Bronchial epithelial cell (primary cell): ENCODE data around the gene RPS4Y2. TPM values are rescaled to one million over a fixed set of nuclear protein-coding genes. Genes with fewer than 3 reads are reported as not detected.

ENCODE experiments used
- DNase-seq: peaks from one replicate; pipeline ENCODE4 v3.0.0-alpha.2; 2010; ENCODE audit warnings: low read depth
- FAIRE-seq: peaks from 2 replicates; lab custom pipeline; 2011; peaks lifted over from hg19 to GRCh38; lab: Jason Lieb, UNC
- H3K27me3 ChIP-seq: 2 replicates; pipeline ENCODE4 v1.5.1; 2011; ENCODE audit warnings: low read length; ENCODE audit not compliant: control insufficient read depth, insufficient read depth
- H3K36me3 ChIP-seq: 2 replicates; pipeline ENCODE4 v1.5.1; 2011; ENCODE audit warnings: low read length; ENCODE audit not compliant: control insufficient read depth, insufficient read depth
- H3K4me3 ChIP-seq: 2 replicates; pipeline ENCODE4 v1.5.1; 2011; ENCODE audit warnings: mild to moderate bottlenecking, low read depth, low read length, control low read depth
- CTCF ChIP-seq: IDR thresholded peaks from 2 replicates; pipeline ENCODE4 v1.5.1; 2011; ENCODE audit warnings: mild to moderate bottlenecking, moderate library complexity, low read length, control low read depth, inconsistent platforms; ENCODE audit not compliant: insufficient read depth, severe bottlenecking
- total RNA-seq: library from RNA; depleted of rRNA; stranded (reverse); fragments of >200 nt; gene quantifications from 2 replicates; pipeline ENCODE4 v1.2.1, GENCODE V29; 2014

The RPS4Y2 gene
- total RNA-seq, 1 donor from 2014 or later, result not detected

DNA sequence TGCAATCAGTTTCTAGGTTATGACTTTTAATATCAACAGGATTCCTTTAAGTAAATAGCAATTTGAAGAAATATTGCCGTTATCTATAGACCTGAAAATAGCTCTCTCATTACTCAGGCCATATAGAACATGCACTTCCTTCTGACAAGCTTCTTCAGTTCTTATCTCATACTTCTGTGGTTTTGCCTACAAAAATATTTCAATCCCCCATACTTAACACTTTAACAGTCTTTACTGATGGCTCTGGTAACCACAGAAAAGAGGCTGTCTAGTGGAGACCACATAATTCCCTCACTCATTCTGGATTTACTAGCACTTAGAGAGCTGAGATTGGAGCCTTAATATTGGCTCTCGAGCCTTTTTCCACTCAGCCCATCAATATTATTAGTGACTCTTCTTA, 46.8 kb downstream of the RPS4Y2 start:
- H3K36me3 ChIP-seq, result no peaks in the 10 kb centered on the region
- H3K4me3 ChIP-seq, result no peak overlapping the region
- FAIRE-seq (no peak), DNase-seq (no peak)
- TF ChIP-seq CTCF, result no peak
- H3K27me3 ChIP-seq, result no peaks in the 10 kb centered on the region

DNA sequence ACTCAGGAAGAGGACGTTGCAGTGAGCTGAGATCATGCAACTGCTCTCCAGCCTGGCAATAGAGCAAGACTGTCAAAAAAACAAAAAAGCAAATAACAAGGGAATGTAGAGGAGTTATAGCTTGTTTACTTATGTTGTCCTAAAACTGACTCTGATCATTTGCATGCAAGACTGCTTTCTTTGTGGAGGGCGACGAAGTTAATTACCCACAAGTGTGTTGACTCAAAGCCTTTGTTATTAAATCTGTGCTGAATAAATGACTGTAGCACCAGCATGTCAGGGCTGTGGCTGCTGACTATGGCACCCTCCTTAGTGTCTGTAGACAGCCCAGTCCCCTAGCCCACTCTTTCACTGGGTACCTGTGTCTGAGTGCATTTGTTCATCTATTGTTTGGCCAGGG, 50.3 kb downstream of the RPS4Y2 start:
- H3K36me3 ChIP-seq, result no peaks in the 10 kb centered on the region
- no peak overlapping the region for H3K4me3 ChIP-seq
- FAIRE-seq (no peak), DNase-seq (no peak)
- H3K27me3 ChIP-seq, result no peaks in the 10 kb centered on the region
- no peak for TF ChIP-seq CTCF

GRCh38 chrY:20813459-20813858, 57.6 kb downstream of the RPS4Y2 start:
- no peaks in the 10 kb centered on the region for H3K27me3 ChIP-seq
- TF ChIP-seq CTCF, result no peak
- H3K4me3 ChIP-seq, result no peak overlapping the region
- DNase-seq, result no peak
- FAIRE-seq, result no peak
- no peaks in the 10 kb centered on the region for H3K36me3 ChIP-seq

DNA sequence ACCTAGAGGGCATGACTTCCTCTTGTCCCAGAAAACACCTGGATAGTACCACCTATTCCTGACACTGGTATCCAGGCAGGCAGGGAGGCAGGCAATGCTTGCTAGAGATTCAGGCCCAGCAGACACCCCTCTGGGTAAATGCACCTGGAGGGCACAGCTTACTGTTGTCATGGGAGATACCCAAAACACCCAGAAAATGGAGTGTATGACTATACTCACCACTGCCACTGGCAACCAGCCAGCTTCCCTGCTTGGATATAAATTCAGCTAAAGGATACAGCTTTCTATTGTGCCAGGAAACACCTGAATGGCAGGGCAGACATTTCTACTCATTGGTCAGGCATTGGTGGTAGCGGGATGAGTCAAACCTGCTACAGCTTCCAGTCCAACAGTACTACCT, 58.9 kb downstream of the RPS4Y2 start:
- Histone ChIP-seq H3K4me3 (no peak overlapping the region), H3K27me3 (no peaks in the 10 kb centered on the region), H3K36me3 (no peaks in the 10 kb centered on the region)
- TF ChIP-seq CTCF, result no peak
- no peak for DNase-seq
- FAIRE-seq, result no peak

- H3K36me3 ChIP-seq, result no peaks in the 10 kb centered on the region
- no peaks in the 10 kb centered on the region for H3K27me3 ChIP-seq
- FAIRE-seq (no peak), DNase-seq (no peak)
- no peak for TF ChIP-seq CTCF
- no peak overlapping the region for H3K4me3 ChIP-seq
Measured at GRCh38 chrY:20817067-20817466, 61.2 kb downstream of the RPS4Y2 start.

Other genes starting within 250 kb of the RPS4Y2 start
- gene EIF1AY, start 180.3 kb upstream of the RPS4Y2 start, total RNA-seq, result 21.6 TPM in 1 of 2 replicates, not detected in the other